22Rv1 (cell line): ENCODE measurements around the gene FBXO41.
"Not testable (repeated sequence)": the region's sequence is repeated elsewhere in the genome, so short reads cannot be mapped to it uniquely, and the experiment has no call there.

ENCODE experiments used
- ZFX ChIP-seq: fragments of 450-650 bp; IDR thresholded peaks from 2 replicates; pipeline ENCODE4 v1.6.1; 2017; ENCODE audit warnings: antibody characterized with exemption, borderline replicate concordance
- TF ChIP-seq, protein P1 (sequence below): fragments of 450-650 bp; IDR thresholded peaks from 2 replicates; pipeline ENCODE4 v1.5.1; 2017; ENCODE audit warnings: mild to moderate bottlenecking

DNA sequence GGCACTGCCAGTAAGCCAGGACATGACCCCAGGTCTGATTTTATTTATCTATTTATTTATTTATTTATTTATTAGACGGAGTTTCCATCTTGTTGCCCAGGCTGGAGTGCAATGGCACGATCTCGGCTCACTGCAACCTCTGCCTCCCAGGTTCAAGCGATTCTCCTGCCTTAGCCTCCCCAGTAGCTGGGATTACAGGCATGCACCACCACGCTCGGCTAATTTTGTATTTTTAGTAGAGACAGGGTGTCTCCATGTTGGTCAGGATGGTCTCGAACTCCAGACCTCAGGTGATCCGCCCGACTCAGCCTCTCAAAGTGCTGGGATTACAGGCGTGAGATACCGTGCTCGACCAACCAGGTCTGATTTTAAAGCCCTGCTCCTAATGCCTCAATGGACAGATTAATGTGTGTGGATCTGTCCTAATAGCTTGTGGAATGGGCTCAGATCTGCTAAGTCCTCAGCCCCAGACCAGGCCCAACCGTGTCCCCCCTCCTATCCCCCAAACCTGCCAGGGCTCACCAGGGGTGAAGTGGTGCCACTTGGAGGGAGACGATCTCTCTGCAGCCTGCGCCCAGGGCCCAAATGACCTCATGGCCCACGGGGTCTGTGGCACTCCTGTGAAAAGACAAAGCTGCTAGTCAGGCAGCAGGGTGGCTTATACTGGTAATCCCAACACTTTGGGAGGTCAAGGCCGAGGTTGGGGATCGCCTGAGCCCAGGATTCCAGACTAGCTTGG is 21.4 kb downstream of the FBXO41 start:
- TF ChIP-seq, protein P1, sequence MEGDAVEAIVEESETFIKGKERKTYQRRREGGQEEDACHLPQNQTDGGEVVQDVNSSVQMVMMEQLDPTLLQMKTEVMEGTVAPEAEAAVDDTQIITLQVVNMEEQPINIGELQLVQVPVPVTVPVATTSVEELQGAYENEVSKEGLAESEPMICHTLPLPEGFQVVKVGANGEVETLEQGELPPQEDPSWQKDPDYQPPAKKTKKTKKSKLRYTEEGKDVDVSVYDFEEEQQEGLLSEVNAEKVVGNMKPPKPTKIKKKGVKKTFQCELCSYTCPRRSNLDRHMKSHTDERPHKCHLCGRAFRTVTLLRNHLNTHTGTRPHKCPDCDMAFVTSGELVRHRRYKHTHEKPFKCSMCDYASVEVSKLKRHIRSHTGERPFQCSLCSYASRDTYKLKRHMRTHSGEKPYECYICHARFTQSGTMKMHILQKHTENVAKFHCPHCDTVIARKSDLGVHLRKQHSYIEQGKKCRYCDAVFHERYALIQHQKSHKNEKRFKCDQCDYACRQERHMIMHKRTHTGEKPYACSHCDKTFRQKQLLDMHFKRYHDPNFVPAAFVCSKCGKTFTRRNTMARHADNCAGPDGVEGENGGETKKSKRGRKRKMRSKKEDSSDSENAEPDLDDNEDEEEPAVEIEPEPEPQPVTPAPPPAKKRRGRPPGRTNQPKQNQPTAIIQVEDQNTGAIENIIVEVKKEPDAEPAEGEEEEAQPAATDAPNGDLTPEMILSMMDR, result not testable (repeated sequence)
- not testable (repeated sequence) for TF ChIP-seq ZFX
